ENCODE measurements around the gene C17orf114.

The C17orf114 gene

GRCh38 chr17:4788159-4788806, 13.8 kb downstream of the C17orf114 start:
- no peaks in the 10 kb centered on the region for H3K9me3 ChIP-seq (replicated peaks in 1 of 2; ENCODE audit: control insufficient read depth in 2 of 2, insufficient read depth in 1 of 2, low read depth in 1 of 2, low read length in 2 of 2)
- H3K18ac ChIP-seq (ENCODE audit: low read length), result peak overlapping the region; percentile 2
- no peak overlapping the region for H3K14ac ChIP-seq (ENCODE audit: low read length)
- no peak overlapping the region for H2BK120ac ChIP-seq (ENCODE audit: low read depth, low read length)
- no peak overlapping the region for H2BK12ac ChIP-seq (ENCODE audit: low read length)
- H3K4me1 ChIP-seq (ENCODE audit: control insufficient read depth in 2 of 2, insufficient read depth in 1 of 2, low read depth in 1 of 2, low read length in 2 of 2), result peaks cover 4 to 12% of the 10 kb centered on the region in 2 donors
- no peak for DNase-seq (ENCODE audit: low spot score)
- no peak overlapping the region for H2AFZ ChIP-seq (ENCODE audit: low read length)
- no peak overlapping the region for H4K8ac ChIP-seq (ENCODE audit: low read depth, low read length)
- H2BK15ac ChIP-seq (ENCODE audit: low read length), result no peak overlapping the region
- H3K27me3 ChIP-seq (ENCODE audit: control insufficient read depth in 3 of 3, insufficient read depth in 3 of 3, low read depth in 1 of 3, low read length in 3 of 3), result peaks cover 0 to 14% (median 4%) of the 10 kb centered on the region in 3 experiments
- H3K4ac ChIP-seq (ENCODE audit: low read length), result no peak overlapping the region
- H2AK5ac ChIP-seq (ENCODE audit: low read depth, low read length), result no peak overlapping the region
- no CpG with 5 or more reads among the region's 14 CpGs for WGBS, 2 donors (ENCODE audit: extremely low coverage in 2 of 2, insufficient read length in 2 of 2, insufficient replicate concordance in 1 of 2)
- H3K4me2 ChIP-seq (ENCODE audit: insufficient read depth, low read length, poor library complexity, severe bottlenecking), result peak overlapping the region; percentile 98
- H3K9ac ChIP-seq (ENCODE audit: low read depth, low read length, poor library complexity), result no peak overlapping the region
- H4K91ac ChIP-seq (ENCODE audit: low read depth, low read length, poor library complexity), result no peak overlapping the region
- H3K23ac ChIP-seq (ENCODE audit: low read depth, low read length, poor library complexity), result peak overlapping the region; percentile 53
- H2BK5ac ChIP-seq (ENCODE audit: low read length), result no peak overlapping the region
- no peaks in the 10 kb centered on the region for H3K36me3 ChIP-seq (replicated peaks in 1 of 2; ENCODE audit: control insufficient read depth in 2 of 2, insufficient read depth in 2 of 2, low read length in 2 of 2)
- no peak overlapping the region for H3K27ac ChIP-seq (replicated peaks; ENCODE audit: low read length)
- H3K4me3 ChIP-seq (ENCODE audit: low read length in 2 of 2), result peak overlapping the region in 1 of 2 donors; percentile 90
- H3K79me1 ChIP-seq (ENCODE audit: low read depth, low read length), result peaks cover 2% of the 10 kb centered on the region

- H3K27ac ChIP-seq (replicated peaks; ENCODE audit: low read length), result no peak overlapping the region
- no peak overlapping the region for H4K91ac ChIP-seq (ENCODE audit: low read depth, low read length, poor library complexity)
- no peak overlapping the region for H3K23ac ChIP-seq (ENCODE audit: low read depth, low read length, poor library complexity)
- peaks cover 4 to 12% of the 10 kb centered on the region in 2 donors for H3K4me1 ChIP-seq (ENCODE audit: control insufficient read depth in 2 of 2, insufficient read depth in 1 of 2, low read depth in 1 of 2, low read length in 2 of 2)
- H3K18ac ChIP-seq (ENCODE audit: low read length), result no peak overlapping the region
- no peak overlapping the region for H2BK120ac ChIP-seq (ENCODE audit: low read depth, low read length)
- H2AFZ ChIP-seq (ENCODE audit: low read length), result no peak overlapping the region
- H3K79me1 ChIP-seq (ENCODE audit: low read depth, low read length), result peaks cover 2% of the 10 kb centered on the region
- no peak overlapping the region for H3K9ac ChIP-seq (ENCODE audit: low read depth, low read length, poor library complexity)
- WGBS, 2 donors (ENCODE audit: extremely low coverage in 2 of 2, insufficient read length in 2 of 2, insufficient replicate concordance in 1 of 2), result no CpG with 5 or more reads among the region's 6 CpGs
- H3K4me2 ChIP-seq (ENCODE audit: insufficient read depth, low read length, poor library complexity, severe bottlenecking), result no peak overlapping the region
- H3K36me3 ChIP-seq (replicated peaks in 1 of 2; ENCODE audit: control insufficient read depth in 2 of 2, insufficient read depth in 2 of 2, low read length in 2 of 2), result no peaks in the 10 kb centered on the region
- no peak overlapping the region for H3K4me3 ChIP-seq (ENCODE audit: low read length in 2 of 2)
- H3K27me3 ChIP-seq (ENCODE audit: control insufficient read depth in 3 of 3, insufficient read depth in 3 of 3, low read depth in 1 of 3, low read length in 3 of 3), result peaks cover 0 to 14% (median 4%) of the 10 kb centered on the region in 3 experiments
- no peak overlapping the region for H3K4ac ChIP-seq (ENCODE audit: low read length)
- H2BK15ac ChIP-seq (ENCODE audit: low read length), result no peak overlapping the region
- H4K8ac ChIP-seq (ENCODE audit: low read depth, low read length), result no peak overlapping the region
- DNase-seq (ENCODE audit: low spot score), result no peak
- no peak overlapping the region for H2BK12ac ChIP-seq (ENCODE audit: low read length)
- no peak overlapping the region for H3K14ac ChIP-seq (ENCODE audit: low read length)
- no peak overlapping the region for H2AK5ac ChIP-seq (ENCODE audit: low read depth, low read length)
- no peaks in the 10 kb centered on the region for H3K9me3 ChIP-seq (replicated peaks in 1 of 2; ENCODE audit: control insufficient read depth in 2 of 2, insufficient read depth in 1 of 2, low read depth in 1 of 2, low read length in 2 of 2)
- no peak overlapping the region for H2BK5ac ChIP-seq (ENCODE audit: low read length)
These were observed 15.6 kb downstream of the C17orf114 start for GRCh38 chr17:4786516-4786915.

GRCh38 chr17:4786106-4786511, 16.0 kb downstream of the C17orf114 start, which contains the start of gene VMO1:
Gene VMO1, minus strand, starts transcription at chr17:4786364. Its CDS starts 12 bp downstream, at chr17:4786352.
- no peak for DNase-seq (ENCODE audit: low spot score)
- H2AK5ac ChIP-seq (ENCODE audit: low read depth, low read length), result peak within 1 kb of the TSS; percentile 56
- WGBS, 2 donors (ENCODE audit: extremely low coverage in 2 of 2, insufficient read length in 2 of 2, insufficient replicate concordance in 1 of 2), result no CpG with 5 or more reads among the region's 24 CpGs
- no peak within 1 kb of the TSS for H3K9ac ChIP-seq (ENCODE audit: low read depth, low read length, poor library complexity)
- no peak within 1 kb of the TSS for H2BK120ac ChIP-seq (ENCODE audit: low read depth, low read length)
- no peak within 1 kb of the TSS for H2AFZ ChIP-seq (ENCODE audit: low read length)
- no peaks in the 10 kb centered on the region for H3K36me3 ChIP-seq (replicated peaks in 1 of 2; ENCODE audit: control insufficient read depth in 2 of 2, insufficient read depth in 2 of 2, low read length in 2 of 2)
- H4K8ac ChIP-seq (ENCODE audit: low read depth, low read length), result no peak within 1 kb of the TSS
- H3K9me3 ChIP-seq (replicated peaks in 1 of 2; ENCODE audit: control insufficient read depth in 2 of 2, insufficient read depth in 1 of 2, low read depth in 1 of 2, low read length in 2 of 2), result no peaks in the 10 kb centered on the region
- H3K4me1 ChIP-seq (ENCODE audit: control insufficient read depth in 2 of 2, insufficient read depth in 1 of 2, low read depth in 1 of 2, low read length in 2 of 2), result peaks cover 4 to 12% of the 10 kb centered on the region in 2 donors
- no peak within 1 kb of the TSS for H3K27ac ChIP-seq (replicated peaks; ENCODE audit: low read length)
- no peak within 1 kb of the TSS for H4K91ac ChIP-seq (ENCODE audit: low read depth, low read length, poor library complexity)
- H3K14ac ChIP-seq (ENCODE audit: low read length), result peak within 1 kb of the TSS; percentile 38
- peaks cover 2% of the 10 kb centered on the region for H3K79me1 ChIP-seq (ENCODE audit: low read depth, low read length)
- peak within 1 kb of the TSS; percentile 80 for H3K23ac ChIP-seq (ENCODE audit: low read depth, low read length, poor library complexity)
- no peak within 1 kb of the TSS for H2BK15ac ChIP-seq (ENCODE audit: low read length)
- peak within 1 kb of the TSS; percentile 58 for H2BK12ac ChIP-seq (ENCODE audit: low read length)
- peak within 1 kb of the TSS; percentile 48 for H3K18ac ChIP-seq (ENCODE audit: low read length)
- H2BK5ac ChIP-seq (ENCODE audit: low read length), result peak within 1 kb of the TSS; percentile 13
- peaks cover 0 to 14% (median 4%) of the 10 kb centered on the region in 3 experiments for H3K27me3 ChIP-seq (ENCODE audit: control insufficient read depth in 3 of 3, insufficient read depth in 3 of 3, low read depth in 1 of 3, low read length in 3 of 3)
- no peak within 1 kb of the TSS for H3K4me3 ChIP-seq (ENCODE audit: low read length in 2 of 2)
- H3K4ac ChIP-seq (ENCODE audit: low read length), result peak within 1 kb of the TSS; percentile 37
- no peak within 1 kb of the TSS for H3K4me2 ChIP-seq (ENCODE audit: insufficient read depth, low read length, poor library complexity, severe bottlenecking)

GRCh38 chr17:4785311-4786105, 16.6 kb downstream of the C17orf114 start:
- no peaks in the 10 kb centered on the region for H3K36me3 ChIP-seq (replicated peaks in 1 of 2; ENCODE audit: control insufficient read depth in 2 of 2, insufficient read depth in 2 of 2, low read length in 2 of 2)
- peak overlapping the region; percentile 13 for H2BK5ac ChIP-seq (ENCODE audit: low read length)
- WGBS, 2 donors (ENCODE audit: extremely low coverage in 2 of 2, insufficient read length in 2 of 2, insufficient replicate concordance in 1 of 2), result no CpG with 5 or more reads among the region's 61 CpGs
- peak overlapping the region; percentile 56 for H2AK5ac ChIP-seq (ENCODE audit: low read depth, low read length)
- peak overlapping the region; percentile 37 for H3K4ac ChIP-seq (ENCODE audit: low read length)
- H3K4me1 ChIP-seq (ENCODE audit: control insufficient read depth in 2 of 2, insufficient read depth in 1 of 2, low read depth in 1 of 2, low read length in 2 of 2), result peaks cover 2 to 9% of the 10 kb centered on the region in 2 donors
- H4K8ac ChIP-seq (ENCODE audit: low read depth, low read length), result no peak overlapping the region
- no peak overlapping the region for H3K4me2 ChIP-seq (ENCODE audit: insufficient read depth, low read length, poor library complexity, severe bottlenecking)
- H3K9ac ChIP-seq (ENCODE audit: low read depth, low read length, poor library complexity), result no peak overlapping the region
- peak overlapping the region; percentile 38 for H3K18ac ChIP-seq (ENCODE audit: low read length)
- H3K14ac ChIP-seq (ENCODE audit: low read length), result peak overlapping the region; percentile 38
- peaks cover 0 to 11% (median 4%) of the 10 kb centered on the region in 3 experiments for H3K27me3 ChIP-seq (ENCODE audit: control insufficient read depth in 3 of 3, insufficient read depth in 3 of 3, low read depth in 1 of 3, low read length in 3 of 3)
- H2AFZ ChIP-seq (ENCODE audit: low read length), result no peak overlapping the region
- no peak overlapping the region for H2BK15ac ChIP-seq (ENCODE audit: low read length)
- no peak overlapping the region for H4K91ac ChIP-seq (ENCODE audit: low read depth, low read length, poor library complexity)
- H2BK12ac ChIP-seq (ENCODE audit: low read length), result peak overlapping the region; percentile 58
- H3K27ac ChIP-seq (replicated peaks; ENCODE audit: low read length), result no peak overlapping the region
- H3K23ac ChIP-seq (ENCODE audit: low read depth, low read length, poor library complexity), result peak overlapping the region; percentile 80
- DNase-seq (ENCODE audit: low spot score), result no peak
- H3K79me1 ChIP-seq (ENCODE audit: low read depth, low read length), result peaks cover 2% of the 10 kb centered on the region
- H3K9me3 ChIP-seq (replicated peaks in 1 of 2; ENCODE audit: control insufficient read depth in 2 of 2, insufficient read depth in 1 of 2, low read depth in 1 of 2, low read length in 2 of 2), result no peaks in the 10 kb centered on the region
- H3K4me3 ChIP-seq (ENCODE audit: low read length in 2 of 2), result no peak overlapping the region
- no peak overlapping the region for H2BK120ac ChIP-seq (ENCODE audit: low read depth, low read length)

Data from neuronal stem cell (in vitro differentiated cells).